Right ventricle myocardium inferior (tissue), 1 donor: ENCODE results near the gene SLC25A21. TPM values are rescaled to one million over a fixed set of nuclear protein-coding genes. Genes with fewer than 3 reads are reported as not detected.

Experiments used
- ATAC-seq: fragments of 200-7000 bp; cut with Tn5 transposase; one replicate; pipeline ENCODE4 v1.9.1; 2020; ENCODE audit warnings: mild to moderate bottlenecking, moderate library complexity
- DNase-seq: peaks from one replicate; pipeline ENCODE4 v3.0.0; 2021; ENCODE audit errors: missing footprints
- intact Hi-C: fragments of 100-400 bp; cut with DNase I; formaldehyde crosslinking; loops from one replicate; pipeline ENCODE4 v1.11.0; 2022
- total RNA-seq: library from RNA; stranded (reverse); fragmentation: NEBNext Ultra II Directional; extraction: Animal tissue kit (Norgen Biotek cat#: 25700); gene quantifications from one replicate; pipeline ENCODE4 v1.2.1, GENCODE V29; 2021
- donor health status: DM: no; HTN: yes; CAD: no; lungs with severe emphysema.

SLC25A21 gene
- total RNA-seq, 1 donor from 2014 or later = 0.76 TPM

GRCh38 chr14:36658123-36659009 is 514.0 kb downstream of the SLC25A21 start:
- no peak for ATAC-seq
- intact Hi-C loops = no loop called here
- DNase-seq = no peak

- DNase-seq = no peak
- ATAC-seq = no peak
- intact Hi-C loops = no loop called here
Measured at GRCh38 chr14:36657399-36658122, 514.8 kb downstream of the SLC25A21 start.

GRCh38 chr14:36656687-36657398 is 515.6 kb downstream of the SLC25A21 start:
- intact Hi-C loops = no loop called here
- DNase-seq (no peak), ATAC-seq (no peak)

- DNase-seq (no peak), ATAC-seq (no peak)
- intact Hi-C loops = no loop called here
Measured at GRCh38 chr14:36655963-36656686, 516.3 kb downstream of the SLC25A21 start.

GRCh38 chr14:36655571-36655962 is 516.8 kb downstream of the SLC25A21 start:
- intact Hi-C loops = no loop called here
- DNase-seq (no peak), ATAC-seq (no peak)

GRCh38 chr14:36654794-36655381 is 517.5 kb downstream of the SLC25A21 start:
- intact Hi-C loops = no loop called here
- DNase-seq (no peak), ATAC-seq (no peak)

- intact Hi-C loops = no loop called here
- DNase-seq = no peak
- no peak for ATAC-seq
Measured at GRCh38 chr14:36653962-36654793, 518.2 kb downstream of the SLC25A21 start.

- no peak for ATAC-seq
- intact Hi-C loops = no loop called here
Measured at GRCh38 chr14:36653413-36653812, 519.0 kb downstream of the SLC25A21 start.

GRCh38 chr14:36652542-36653201 is 519.7 kb downstream of the SLC25A21 start:
- ATAC-seq (no peak), DNase-seq (no peak)
- intact Hi-C loops = no loop called here

More at GRCh38 chr14:36653413-36653812, 519.0 kb downstream of the SLC25A21 start:
- DNase-seq = no peak

- intact Hi-C loops = loop anchor here (2.0 to 5.0 kb wide), 2 partner anchors 291 to 497 kb away; no protein-coding TSS in a partner anchor
- no peak for ATAC-seq
- DNase-seq = no peak
Measured at GRCh38 chr14:36649872-36650650, 522.3 kb downstream of the SLC25A21 start.

- intact Hi-C loops = loop anchor here (2.0 to 5.0 kb wide), 2 partner anchors 293 to 499 kb away; no protein-coding TSS in a partner anchor
- ATAC-seq = peak; percentile 75
- DNase-seq = no peak
Measured at GRCh38 chr14:36647824-36648753, 524.3 kb downstream of the SLC25A21 start.

- intact Hi-C loops = loop anchor here (5.0 kb wide), 1 partner anchor 500 kb away; no protein-coding TSS in a partner anchor
- no peak for DNase-seq
- ATAC-seq = no peak
Measured at GRCh38 chr14:36647417-36647823, 525.0 kb downstream of the SLC25A21 start.

- intact Hi-C loops = loop anchor here (5.0 kb wide), 1 partner anchor 500 kb away; no protein-coding TSS in a partner anchor
- ATAC-seq = no peak
- DNase-seq = no peak
Measured at GRCh38 chr14:36646664-36647416, 525.6 kb downstream of the SLC25A21 start.

GRCh38 chr14:36633580-36633979 is 538.8 kb downstream of the SLC25A21 start:
- ATAC-seq = no peak
- intact Hi-C loops = no loop called here

More at GRCh38 chr14:36633580-36633979, 538.8 kb downstream of the SLC25A21 start:
- no peak for DNase-seq
